HG03565 (cell line): ENCODE results near the gene YPEL4.

Experiments
- ATAC-seq: cut with Tn5 transposase; IDR thresholded peaks from one replicate; pipeline ENCODE4 v1.9.1; 2021; ENCODE audit warnings: mild to moderate bottlenecking, moderate library complexity; ENCODE audit not compliant: unreplicated experiment

Gene YPEL4

GRCh38 chr11:57634311-57634710 is 15.4 kb downstream of the YPEL4 start:
- ATAC-seq, result no peak

GRCh38 chr11:57633394-57634070 is 16.2 kb downstream of the YPEL4 start:
- ATAC-seq, result no peak

- ATAC-seq, result no peak
These were observed 17.6 kb downstream of the YPEL4 start for GRCh38 chr11:57632116-57632515.

- no peak for ATAC-seq
These were observed 19.5 kb downstream of the YPEL4 start for GRCh38 chr11:57630171-57630570.

GRCh38 chr11:57626895-57627294 is 22.8 kb downstream of the YPEL4 start:
- ATAC-seq, result no peak

GRCh38 chr11:57624864-57625263 is 24.8 kb downstream of the YPEL4 start:
- ATAC-seq, result no peak

GRCh38 chr11:57622263-57622662 is 27.4 kb downstream of the YPEL4 start:
- ATAC-seq, result no peak

GRCh38 chr11:57620467-57620866 is 29.2 kb downstream of the YPEL4 start:
- no peak for ATAC-seq

GRCh38 chr11:57619331-57619730 is 30.4 kb downstream of the YPEL4 start:
- no peak for ATAC-seq

- ATAC-seq, result no peak
These were observed 31.3 kb downstream of the YPEL4 start for GRCh38 chr11:57618438-57618837.

- ATAC-seq, result no peak
These were observed 33.1 kb downstream of the YPEL4 start for GRCh38 chr11:57616595-57616994.

GRCh38 chr11:57615308-57615707 is 34.4 kb downstream of the YPEL4 start:
- no peak for ATAC-seq

GRCh38 chr11:57614234-57614772 is 35.4 kb downstream of the YPEL4 start:
- no peak for ATAC-seq

GRCh38 chr11:57610170-57610569 is 39.5 kb downstream of the YPEL4 start:
- ATAC-seq, result no peak

GRCh38 chr11:57605028-57605420 is 44.7 kb downstream of the YPEL4 start:
- ATAC-seq, result no peak

GRCh38 chr11:57604296-57605027 is 45.2 kb downstream of the YPEL4 start:
- ATAC-seq, result no peak

- ATAC-seq, result no peak
These were observed 48.4 kb downstream of the YPEL4 start for GRCh38 chr11:57601297-57601696.

GRCh38 chr11:57599381-57599780 is 50.3 kb downstream of the YPEL4 start:
- ATAC-seq, result no peak

GRCh38 chr11:57598831-57599155 is 50.9 kb downstream of the YPEL4 start:
- no peak for ATAC-seq

- no peak for ATAC-seq
These were observed 51.5 kb downstream of the YPEL4 start for GRCh38 chr11:57597916-57598830.

GRCh38 chr11:57597461-57597915 is 52.2 kb downstream of the YPEL4 start, which contains the start of gene SERPING1:
Gene SERPING1 (plus strand): TSS chr11:57597685. CDS start chr11:57598271, 586 bp downstream.
- no peak for ATAC-seq
